Fibroblast of lung (primary cell): Measurements from ENCODE around the gene DUT. TPM values are rescaled to one million over a fixed set of nuclear protein-coding genes. Genes with fewer than 3 reads are reported as not detected.

Experiments
- DNase-seq, 2 donors: peaks; one replicate each; pipeline versions ENCODE4 v3.0.0 to v3.0.0-alpha.2; 2010; ENCODE audit warnings: low read depth in 2 of 2
- H2AFZ ChIP-seq: 2 replicates; pipeline ENCODE4 v1.5.1; 2012; ENCODE audit warnings: low read length, control low read depth, inconsistent platforms
- H3K27ac ChIP-seq: 2 replicates; pipeline ENCODE4 v1.5.1; 2011; ENCODE audit warnings: low read length, control low read depth; ENCODE audit not compliant: insufficient read depth
- H3K27me3 ChIP-seq: 2 replicates; pipeline ENCODE4 v1.5.1; 2011; ENCODE audit warnings: mild to moderate bottlenecking, low read length; ENCODE audit not compliant: control insufficient read depth, insufficient read depth
- H3K36me3 ChIP-seq: 2 replicates; pipeline ENCODE4 v1.5.1; 2011; ENCODE audit warnings: low read length; ENCODE audit not compliant: control insufficient read depth, insufficient read depth
- H3K4me1 ChIP-seq: 2 replicates; pipeline ENCODE4 v1.5.1; 2011; ENCODE audit warnings: low read length; ENCODE audit not compliant: control insufficient read depth, insufficient read depth; ENCODE audit errors: extremely low read depth
- H3K4me2 ChIP-seq: 2 replicates; pipeline ENCODE4 v1.5.1; 2011; ENCODE audit warnings: low read length, control low read depth; ENCODE audit not compliant: insufficient read depth; ENCODE audit errors: extremely low read depth
- H3K4me3 ChIP-seq, 4 experiments: fragments of 200-600 bp in 1 of 4; sonication (generic) in 1 of 4; replicated peaks in 1 of 4; 2 replicates each; pipeline ENCODE4 v1.5.1; 2011 to 2016; ENCODE audit warnings: low read length in 4 of 4, low read depth in 3 of 4, mild to moderate bottlenecking in 3 of 4, control low read depth in 2 of 4, inconsistent platforms in 1 of 4, mixed read lengths in 1 of 4; ENCODE audit not compliant: insufficient read depth in 1 of 4; ENCODE audit errors: control extremely low read depth in 1 of 4
- H3K79me2 ChIP-seq: 2 replicates; pipeline ENCODE4 v1.5.1; 2012; ENCODE audit warnings: mild to moderate bottlenecking, low read length, inconsistent platforms; ENCODE audit not compliant: control insufficient read depth, insufficient read depth
- H3K9ac ChIP-seq: 2 replicates; pipeline ENCODE4 v1.5.1; 2011; ENCODE audit warnings: mild to moderate bottlenecking, low read length, control low read depth; ENCODE audit not compliant: insufficient read depth
- H3K9me3 ChIP-seq: 2 replicates; pipeline ENCODE4 v1.5.1; 2012; ENCODE audit warnings: low read depth, low read length; ENCODE audit not compliant: control insufficient read depth, insufficient read depth
- H4K20me1 ChIP-seq: 2 replicates; pipeline ENCODE4 v1.5.1; 2011; ENCODE audit warnings: low read length; ENCODE audit not compliant: control insufficient read depth, insufficient read depth; ENCODE audit errors: extremely low read depth
- CTCF ChIP-seq, 2 donors: IDR thresholded peaks in 1 of 2; conservative IDR thresholded peaks in 1 of 2; 1 replicate in 1 of 2; 2 replicates in 1 of 2; pipeline ENCODE4 v1.5.1; 2011 to 2012; ENCODE audit warnings: low read length in 2 of 2, control low read depth in 1 of 2, inconsistent platforms in 1 of 2, low read depth in 1 of 2, mild to moderate bottlenecking in 1 of 2
- EZH2 ChIP-seq: IDR thresholded peaks from 2 replicates; pipeline ENCODE4 v1.5.1; 2012; ENCODE audit warnings: low read length, control low read depth, mild to moderate bottlenecking; ENCODE audit errors: missing control alignments
- polyA plus RNA-seq, 2 donors: library from polyadenylated mRNA; depleted of rRNA in 1 of 2; stranded (reverse) in 1 of 2; unstranded in 1 of 2; fragments of >200 nt; gene quantifications; 2 replicates each; pipeline ENCODE4 v1.2.1, GENCODE V29; 2011 to 2012; ENCODE audit warnings: missing spikeins in 1 of 2
- total RNA-seq: library from RNA; depleted of rRNA; stranded (reverse); fragments of >200 nt; gene quantifications from 2 replicates; pipeline ENCODE4 v1.2.1, GENCODE V29; 2014

The DUT gene
- total and polyA plus RNA-seq, 2 donors (not counting 1 experiment from before 2014, with no cell fraction given), result 47.6 to 52.9 TPM

DNA sequence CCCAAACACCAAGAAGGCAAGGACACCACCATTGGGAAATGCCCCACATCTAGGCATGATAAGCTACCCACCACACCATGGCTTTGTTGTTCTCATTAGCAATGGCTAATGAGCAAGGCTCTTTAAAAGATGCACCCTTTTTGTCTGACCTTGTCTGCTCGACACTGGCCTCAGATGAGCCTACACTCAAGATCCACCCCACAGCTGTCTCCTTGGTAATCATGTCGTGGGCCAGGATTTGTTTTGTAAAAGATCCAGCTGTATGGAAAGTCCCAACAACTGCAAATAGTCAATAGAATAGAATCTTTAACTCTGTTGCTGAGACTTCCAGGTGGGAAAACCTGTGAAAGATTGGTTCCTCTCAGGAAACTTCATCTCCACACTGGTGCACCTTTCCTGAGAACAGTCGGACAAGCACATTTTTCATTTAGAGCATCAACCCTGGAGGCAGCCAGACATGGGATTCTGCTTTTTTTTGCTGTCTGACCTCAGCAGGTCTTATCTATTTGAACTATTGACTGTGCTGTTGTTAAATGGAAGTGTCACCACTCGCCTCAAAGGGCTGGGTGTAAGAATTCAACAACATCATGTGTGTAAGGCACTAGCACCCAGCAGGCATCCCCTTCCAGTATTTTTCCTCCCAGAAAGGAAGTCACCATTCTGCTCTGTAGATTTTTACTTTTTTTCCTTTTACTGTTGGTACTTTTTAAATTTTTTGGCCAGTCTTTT lies 35.5 kb downstream of the DUT start:
- Histone ChIP-seq H4K20me1 (no peaks in the 10 kb centered on the region), H3K4me1 (no peaks in the 10 kb centered on the region), H3K27me3 (no peaks in the 10 kb centered on the region), H3K27ac (no peak overlapping the region), H3K4me3 (no peak overlapping the region), H3K9ac (no peak overlapping the region), H2AFZ (no peak overlapping the region), H3K9me3 (no peaks in the 10 kb centered on the region), H3K4me2 (no peak overlapping the region), H3K79me2 (no peaks in the 10 kb centered on the region), H3K36me3 (no peaks in the 10 kb centered on the region)
- DNase-seq, result peak in 1 of 2 donors; percentile 53
- TF ChIP-seq CTCF (conservative IDR thresholded peaks at IDR 0.05 in 1 of 2, IDR thresholded peaks at IDR 0.05 in 1 of 2; ENCODE audit: low read depth in 1 of 2, low read length in 2 of 2) (no peak), EZH2 (no peak)

GRCh38 chr15:48367483-48367882 lies 36.3 kb downstream of the DUT start:
- DNase-seq, result no peak
- Histone ChIP-seq H3K27ac (no peak overlapping the region), H3K79me2 (no peaks in the 10 kb centered on the region)

DNA sequence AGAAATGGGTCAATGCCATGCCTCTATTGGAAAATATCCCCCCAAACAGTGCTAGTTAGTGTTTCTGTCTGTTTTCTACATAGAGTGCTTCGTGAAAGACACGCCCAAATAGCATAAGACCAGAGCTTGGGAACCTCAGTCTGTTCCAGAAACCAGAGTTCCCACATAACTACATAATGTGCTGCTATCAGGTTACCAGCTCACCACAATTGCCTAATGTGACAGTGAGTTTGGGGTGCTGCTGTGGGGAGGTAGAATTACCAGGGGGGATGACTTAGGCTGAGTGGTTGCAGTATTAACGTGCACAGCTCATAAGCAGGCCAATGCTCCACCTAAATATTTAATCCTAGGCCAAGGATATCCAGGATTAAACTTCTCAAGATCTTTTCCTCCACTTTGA lies 39.2 kb downstream of the DUT start:
- H3K36me3 ChIP-seq, result no peaks in the 10 kb centered on the region
- DNase-seq, result peak; percentile 92 to 94

More at GRCh38 chr15:48367483-48367882, 36.3 kb downstream of the DUT start:
- H3K9ac ChIP-seq, result no peak overlapping the region
- no peak for TF ChIP-seq CTCF (conservative IDR thresholded peaks at IDR 0.05 in 1 of 2, IDR thresholded peaks at IDR 0.05 in 1 of 2; ENCODE audit: low read depth in 1 of 2, low read length in 2 of 2)
- TF ChIP-seq EZH2, result no peak
- no peaks in the 10 kb centered on the region for H3K4me1 ChIP-seq
- no peaks in the 10 kb centered on the region for H4K20me1 ChIP-seq
- no peak overlapping the region for H3K4me2 ChIP-seq
- H3K27me3 ChIP-seq, result no peaks in the 10 kb centered on the region
- no peaks in the 10 kb centered on the region for H3K36me3 ChIP-seq
- no peak overlapping the region for H3K4me3 ChIP-seq
- H3K9me3 ChIP-seq, result no peaks in the 10 kb centered on the region
- no peak overlapping the region for H2AFZ ChIP-seq

More for the DNA sequence above, 39.2 kb downstream of the DUT start:
- Histone ChIP-seq H4K20me1 (no peaks in the 10 kb centered on the region), H3K79me2 (no peaks in the 10 kb centered on the region), H3K27me3 (no peaks in the 10 kb centered on the region), H3K27ac (no peak overlapping the region), H2AFZ (no peak overlapping the region), H3K9me3 (no peaks in the 10 kb centered on the region), H3K9ac (no peak overlapping the region), H3K4me3 (no peak overlapping the region), H3K4me1 (peaks cover 6% of the 10 kb centered on the region), H3K4me2 (no peak overlapping the region)
- TF ChIP-seq EZH2 (no peak), CTCF (conservative IDR thresholded peaks at IDR 0.05 in 1 of 2, IDR thresholded peaks at IDR 0.05 in 1 of 2; ENCODE audit: low read depth in 1 of 2, low read length in 2 of 2) (no peak)
